ENCODE measurements around the gene RACK1.
A peak's percentile ranks its signal among the peaks of the same experiment; 100 is the strongest.

The RACK1 gene

DNA sequence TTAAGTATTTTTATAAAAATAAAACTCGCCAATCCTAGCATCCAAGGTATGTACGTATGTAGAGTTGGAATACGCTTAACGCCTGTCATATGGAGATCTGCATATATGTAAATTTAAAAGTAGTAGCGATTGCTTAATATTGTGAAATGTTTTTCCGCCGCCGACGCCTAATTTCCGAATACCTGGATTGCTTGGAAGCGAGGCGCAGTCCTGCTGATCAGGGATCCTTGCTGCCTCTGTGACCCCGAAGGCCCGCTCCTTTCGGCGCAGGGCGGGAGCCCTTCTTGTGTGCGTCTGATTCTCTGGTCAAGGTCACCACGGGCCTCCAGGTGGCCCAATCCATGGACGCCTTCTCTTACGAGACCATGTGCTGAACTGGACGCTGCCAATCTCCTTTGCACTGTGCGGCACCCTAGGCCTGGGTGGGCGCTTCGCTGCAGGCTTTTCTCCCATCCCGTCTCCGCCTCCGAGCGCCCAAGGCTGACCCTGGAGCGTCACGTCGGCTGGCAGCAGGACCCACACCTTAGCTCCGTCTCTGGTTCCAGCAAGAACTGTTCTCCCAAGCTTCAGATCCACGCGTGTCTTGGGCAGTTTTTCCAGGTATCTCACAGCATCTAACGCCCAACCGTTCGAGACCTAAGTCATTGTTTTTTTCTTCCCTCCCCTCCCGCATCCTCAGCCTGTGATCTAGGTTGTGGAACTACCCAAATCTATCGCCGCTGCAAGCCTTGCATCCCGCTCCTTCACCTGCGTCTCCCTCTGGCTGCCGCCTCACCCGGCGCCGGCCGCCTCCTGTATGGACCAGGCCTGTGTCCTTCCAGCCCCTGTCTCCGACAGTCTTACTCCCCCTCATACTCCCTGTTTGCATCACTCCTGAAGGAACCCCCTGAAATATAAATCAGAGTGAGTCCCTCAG, 24.2 kb downstream of the RACK1 start:
- no peak for TF ChIP-seq ELF4 (IDR thresholded peaks at IDR 0.05)
- TF ChIP-seq ZNF384 (IDR thresholded peaks at IDR 0.05) = no peak
- no peak for TF ChIP-seq FOXK2 (IDR thresholded peaks at IDR 0.05)
- no peak for TF ChIP-seq TARDBP (IDR thresholded peaks at IDR 0.05)
- no peak for TF ChIP-seq HDGF (IDR thresholded peaks at IDR 0.05; ENCODE audit: borderline replicate concordance)
- TF ChIP-seq PKNOX1 (IDR thresholded peaks at IDR 0.05) = no peak
- no peak for TF ChIP-seq BHLHE40 (IDR thresholded peaks at IDR 0.05; ENCODE audit: borderline replicate concordance)
- no peak for TF ChIP-seq L3MBTL2 (conservative IDR thresholded peaks at IDR 0.05)
- TF ChIP-seq CTBP1 (IDR thresholded peaks at IDR 0.05; ENCODE audit: borderline replicate concordance) = no peak
- TF ChIP-seq SUZ12 (IDR thresholded peaks at IDR 0.05) = no peak
- TF ChIP-seq NFRKB (IDR thresholded peaks at IDR 0.05) = no peak
- TF ChIP-seq LEF1 (IDR thresholded peaks at IDR 0.05; ENCODE audit: borderline replicate concordance) = no peak
- TF ChIP-seq FOXA1 (IDR thresholded peaks at IDR 0.05) = no peak
- no peak for TF ChIP-seq FOXM1 (IDR thresholded peaks at IDR 0.05; ENCODE audit: borderline replicate concordance)
- TF ChIP-seq SP1 (IDR thresholded peaks at IDR 0.05) = no peak
- no peak for TF ChIP-seq ARNT (IDR thresholded peaks at IDR 0.05)
- CTCF ChIA-PET = no interaction called here
- no peak for DNase-seq (ENCODE audit: extremely low spot score)
- POLR2A ChIA-PET = interaction anchor here (1.0 kb wide), 2 partner anchors 13 to 25 kb away, joined by 5 read pairs; partner anchors contain the start of gene RACK1

- no peak for DNase-seq (ENCODE audit: extremely low spot score)
- POLR2A ChIA-PET = no interaction called here
- TF ChIP-seq CTBP1 (IDR thresholded peaks at IDR 0.05; ENCODE audit: borderline replicate concordance) = no peak
- no peak for TF ChIP-seq NFRKB (IDR thresholded peaks at IDR 0.05)
- no peak for TF ChIP-seq L3MBTL2 (conservative IDR thresholded peaks at IDR 0.05)
- no peak for TF ChIP-seq SUZ12 (IDR thresholded peaks at IDR 0.05)
- TF ChIP-seq HDGF (IDR thresholded peaks at IDR 0.05; ENCODE audit: borderline replicate concordance) = no peak
- no peak for TF ChIP-seq ELF4 (IDR thresholded peaks at IDR 0.05)
- TF ChIP-seq SP1 (IDR thresholded peaks at IDR 0.05) = no peak
- TF ChIP-seq FOXA1 (IDR thresholded peaks at IDR 0.05) = no peak
- TF ChIP-seq ARNT (IDR thresholded peaks at IDR 0.05) = no peak
- TF ChIP-seq TARDBP (IDR thresholded peaks at IDR 0.05) = 0 out of 2 replicates have a peak, but pooled peaks have one; percentile 54
- no peak for TF ChIP-seq FOXM1 (IDR thresholded peaks at IDR 0.05; ENCODE audit: borderline replicate concordance)
- peak; percentile 81 for TF ChIP-seq PKNOX1 (IDR thresholded peaks at IDR 0.05)
- TF ChIP-seq LEF1 (IDR thresholded peaks at IDR 0.05; ENCODE audit: borderline replicate concordance) = no peak
- CTCF ChIA-PET = no interaction called here
Measured at GRCh38 chr5:181218795-181219124, 24.9 kb downstream of the RACK1 start.

DNA sequence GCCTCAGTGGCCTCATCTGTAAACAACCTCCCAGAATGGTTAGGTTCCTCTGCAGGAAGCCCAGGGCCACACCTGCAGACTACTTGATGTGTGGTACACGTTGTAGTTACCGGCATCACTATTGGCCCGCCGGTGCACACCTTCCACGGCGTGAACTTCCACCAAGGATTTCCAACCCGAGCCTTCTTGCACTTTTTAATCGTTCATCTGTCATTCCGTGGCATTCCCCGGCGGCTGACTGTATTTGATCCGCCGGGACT, 26.0 kb downstream of the RACK1 start:
- no peak for TF ChIP-seq L3MBTL2 (conservative IDR thresholded peaks at IDR 0.05)
- TF ChIP-seq FOXK2 (IDR thresholded peaks at IDR 0.05) = no peak
- no peak for TF ChIP-seq HDGF (IDR thresholded peaks at IDR 0.05; ENCODE audit: borderline replicate concordance)
- TF ChIP-seq CTBP1 (IDR thresholded peaks at IDR 0.05; ENCODE audit: borderline replicate concordance) = no peak
- no peak for TF ChIP-seq FOXM1 (IDR thresholded peaks at IDR 0.05; ENCODE audit: borderline replicate concordance)
- no peak for TF ChIP-seq ARNT (IDR thresholded peaks at IDR 0.05)
- TF ChIP-seq SUZ12 (IDR thresholded peaks at IDR 0.05) = no peak
- TF ChIP-seq PKNOX1 (IDR thresholded peaks at IDR 0.05) = no peak
- TF ChIP-seq SP1 (IDR thresholded peaks at IDR 0.05) = no peak
- TF ChIP-seq TARDBP (IDR thresholded peaks at IDR 0.05) = no peak
- no peak for TF ChIP-seq ELF4 (IDR thresholded peaks at IDR 0.05)
- no peak for TF ChIP-seq FOXA1 (IDR thresholded peaks at IDR 0.05)
- TF ChIP-seq NFRKB (IDR thresholded peaks at IDR 0.05) = no peak
- no peak for TF ChIP-seq LEF1 (IDR thresholded peaks at IDR 0.05; ENCODE audit: borderline replicate concordance)
- TF ChIP-seq ZNF384 (IDR thresholded peaks at IDR 0.05) = no peak
- TF ChIP-seq BHLHE40 (IDR thresholded peaks at IDR 0.05; ENCODE audit: borderline replicate concordance) = no peak
- CTCF ChIA-PET = no interaction called here
- POLR2A ChIA-PET = interaction anchor here (1.0 to 1.8 kb wide), 2 partner anchors 26 to 33 kb away, joined by 3 to 4 read pairs; no protein-coding TSS in a partner anchor
- no peak for DNase-seq (ENCODE audit: extremely low spot score)

GRCh38 chr5:181217111-181217802, 26.4 kb downstream of the RACK1 start:
- no peak for DNase-seq (ENCODE audit: extremely low spot score)
- TF ChIP-seq L3MBTL2 (conservative IDR thresholded peaks at IDR 0.05) (peak; percentile 84), PKNOX1 (IDR thresholded peaks at IDR 0.05) (no peak), ELF4 (IDR thresholded peaks at IDR 0.05) (no peak), HDGF (IDR thresholded peaks at IDR 0.05; ENCODE audit: borderline replicate concordance) (0 out of 2 replicates have a peak, but pooled peaks have one; percentile 16), TARDBP (IDR thresholded peaks at IDR 0.05) (no peak), CTBP1 (IDR thresholded peaks at IDR 0.05; ENCODE audit: borderline replicate concordance) (no peak), NFRKB (IDR thresholded peaks at IDR 0.05) (no peak), FOXM1 (IDR thresholded peaks at IDR 0.05; ENCODE audit: borderline replicate concordance) (no peak)
- POLR2A ChIA-PET = interaction anchor here (1.0 to 1.8 kb wide), 3 partner anchors 25 to 33 kb away, joined by 3 to 4 read pairs (median 3); no protein-coding TSS in a partner anchor
- CTCF ChIA-PET = no interaction called here
